HG03521 (cell line): ENCODE measurements around the gene CDC42EP4.

Source experiments
- ATAC-seq: cut with Tn5 transposase; IDR thresholded peaks from one replicate; pipeline ENCODE4 v1.9.1; 2021; ENCODE audit warnings: mild to moderate bottlenecking, moderate library complexity; ENCODE audit not compliant: unreplicated experiment

CDC42EP4 gene

GRCh38 chr17:73261952-73262675, 49.7 kb downstream of the CDC42EP4 start:
- no peak for ATAC-seq

- no peak for ATAC-seq
Observed at GRCh38 chr17:73261617-73261951, 50.2 kb downstream of the CDC42EP4 start, which contains the start of gene CPSF4L. Gene CPSF4L (minus strand): TSS chr17:73261880. CDS start chr17:73261818, 62 bp downstream.

DNA sequence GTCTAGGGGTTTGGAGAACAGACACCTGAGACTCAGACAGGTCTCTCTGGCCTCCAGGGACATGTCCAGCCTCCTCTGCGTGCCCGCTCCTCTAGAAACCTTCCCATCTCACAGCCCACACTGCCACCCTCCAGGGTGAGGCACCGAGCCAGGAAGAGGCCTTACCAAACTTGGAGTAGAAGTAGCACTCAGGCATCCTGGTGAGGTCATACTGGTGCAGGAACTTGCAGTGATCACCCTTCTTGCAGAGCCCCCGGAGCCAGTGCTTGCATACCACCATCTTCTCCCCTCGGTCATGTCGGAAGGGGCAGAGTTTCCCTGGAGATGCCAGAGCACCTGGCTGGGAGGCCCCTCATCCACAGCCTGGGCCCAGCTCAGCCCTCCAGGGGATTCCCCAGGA, 54.3 kb downstream of the CDC42EP4 start:
- no peak for ATAC-seq

DNA sequence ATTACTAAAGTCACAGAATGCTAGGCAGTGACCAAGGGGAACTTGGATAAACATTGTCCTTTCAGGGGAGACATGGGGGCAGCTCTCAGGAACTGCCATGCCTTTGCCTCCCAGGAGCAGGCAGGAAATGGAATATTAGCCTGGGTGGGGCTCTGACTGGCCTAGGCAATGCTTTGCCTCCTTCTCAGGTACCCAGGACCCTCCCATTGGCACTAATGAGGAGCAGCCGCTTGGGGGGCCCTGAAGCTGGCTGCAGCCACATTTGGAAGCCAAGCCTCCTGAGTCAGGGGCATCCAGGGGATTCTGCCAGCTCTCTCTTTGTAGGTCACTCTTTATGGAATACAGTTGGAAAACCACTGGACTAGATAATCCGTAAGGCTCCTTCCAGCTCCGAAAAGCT, 55.6 kb downstream of the CDC42EP4 start:
- no peak for ATAC-seq

DNA sequence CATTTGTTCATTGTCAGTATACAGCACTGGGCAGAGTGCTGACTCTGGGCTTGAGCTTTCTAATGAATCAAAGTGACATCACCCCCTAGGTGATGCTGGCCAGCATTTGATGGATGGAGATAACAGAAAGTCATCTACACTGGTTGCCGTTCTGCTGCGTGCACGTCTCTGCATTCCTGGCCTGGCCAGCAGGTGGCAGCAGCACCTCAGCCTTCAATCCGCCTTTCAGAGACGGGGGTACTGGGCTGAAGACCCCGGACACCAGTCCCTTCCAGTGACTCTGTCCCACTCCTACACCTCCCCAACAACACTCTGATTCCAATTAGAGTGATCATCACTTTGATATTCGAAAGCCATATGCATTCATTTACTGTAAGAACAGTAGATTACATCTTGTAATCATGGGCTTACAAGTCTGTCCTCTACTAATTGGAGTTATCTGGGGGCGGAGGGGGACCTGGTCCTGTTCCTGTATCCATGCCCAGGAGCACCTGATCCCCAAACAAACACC, 56.1 kb downstream of the CDC42EP4 start:
- no peak for ATAC-seq

DNA sequence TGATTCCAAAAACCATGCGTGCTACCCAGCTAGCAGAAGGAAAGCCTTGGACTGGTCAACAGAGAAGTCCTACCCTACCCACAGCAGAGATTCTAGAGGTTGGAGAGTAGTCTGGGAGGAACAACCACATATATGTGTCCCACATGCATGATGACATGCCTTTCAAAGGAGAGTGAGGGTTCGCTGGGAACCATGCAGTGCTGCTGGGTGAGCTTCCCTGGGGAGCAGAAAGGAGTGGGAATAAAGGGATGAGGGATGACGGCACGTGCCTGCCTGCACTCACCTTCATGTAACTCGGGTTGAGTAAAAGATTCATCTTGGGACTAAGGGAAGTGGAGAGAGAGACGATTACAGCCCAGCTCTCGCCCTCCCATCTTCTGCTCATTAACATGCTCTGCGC, 59.9 kb downstream of the CDC42EP4 start:
- no peak for ATAC-seq

DNA sequence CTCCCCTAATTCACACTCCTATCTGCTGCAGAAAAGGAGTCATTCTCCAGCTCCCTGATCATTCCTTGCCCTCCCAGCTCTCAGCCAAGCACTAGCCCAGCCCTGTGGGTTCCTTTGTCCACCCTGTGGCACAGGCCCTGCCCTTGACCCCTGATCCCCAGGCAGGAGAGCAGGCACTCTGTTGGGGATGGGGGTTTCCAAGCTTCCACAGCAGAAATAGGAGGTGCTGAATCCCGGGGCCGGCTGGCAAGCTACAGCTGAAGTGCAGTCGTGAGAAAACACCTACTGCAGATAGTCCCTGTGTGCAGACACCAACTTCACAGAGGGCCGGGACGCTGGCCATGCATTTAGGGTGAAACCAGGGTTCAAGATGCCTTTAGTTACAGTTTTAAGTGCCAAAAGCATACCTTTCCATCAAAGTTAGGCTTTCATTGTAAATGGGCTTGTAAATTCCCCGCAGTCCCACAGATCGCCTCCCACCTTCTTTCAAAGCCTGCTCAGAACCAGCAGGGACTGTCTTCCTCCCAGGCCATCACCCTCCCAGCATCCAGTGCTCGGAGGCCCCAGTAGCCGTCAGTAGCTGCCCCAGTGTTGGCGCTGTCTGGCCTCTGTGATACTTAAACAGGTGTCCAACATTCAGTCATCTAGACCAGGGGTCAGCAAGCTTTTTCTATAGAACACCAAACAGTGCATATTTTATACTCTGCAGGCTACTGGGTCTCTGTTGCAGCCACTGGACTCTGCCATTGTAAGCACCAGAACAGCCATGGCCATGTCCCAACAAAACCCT, 60.8 kb downstream of the CDC42EP4 start:
- ATAC-seq = no peak

DNA sequence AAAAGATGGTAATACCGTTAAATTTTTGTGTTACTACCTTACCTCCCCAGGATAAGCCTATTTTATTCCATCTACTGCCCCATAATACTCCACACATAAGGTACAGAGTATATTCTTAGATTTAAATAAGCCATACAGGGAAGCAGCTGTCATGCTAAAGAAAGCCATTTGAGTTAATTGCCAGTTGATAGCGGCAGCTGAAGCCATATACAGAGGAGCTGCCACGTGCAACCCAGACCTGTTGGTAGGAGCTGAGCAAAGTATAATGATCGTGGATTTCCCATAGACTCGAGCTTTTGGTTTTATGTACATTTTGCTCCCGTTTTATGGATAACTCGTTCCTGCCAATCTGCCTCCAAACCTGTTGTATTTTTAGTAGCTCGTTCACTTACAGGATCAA, 62.1 kb downstream of the CDC42EP4 start:
- ATAC-seq = no peak

GRCh38 chr17:73248532-73248931, 63.3 kb downstream of the CDC42EP4 start:
- ATAC-seq = no peak

DNA sequence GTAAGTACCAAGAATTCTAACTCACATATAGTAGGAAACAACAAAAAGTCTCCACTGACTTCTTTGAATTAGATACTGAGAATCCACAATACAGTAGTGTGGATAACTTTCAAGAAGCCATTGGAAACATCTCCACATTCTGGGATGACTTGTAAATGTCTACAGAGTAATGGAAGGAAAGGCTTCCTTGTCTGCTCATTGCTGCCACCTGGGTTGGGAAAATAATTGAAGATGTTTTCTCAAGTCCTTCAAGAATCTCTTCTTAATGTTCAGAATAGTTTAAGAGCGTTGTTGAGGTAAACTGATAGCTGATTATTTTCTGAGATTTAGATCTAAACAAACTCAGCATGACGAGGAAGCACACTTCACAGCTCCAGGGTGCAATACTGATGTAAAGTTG, 64.1 kb downstream of the CDC42EP4 start:
- no peak for ATAC-seq

DNA sequence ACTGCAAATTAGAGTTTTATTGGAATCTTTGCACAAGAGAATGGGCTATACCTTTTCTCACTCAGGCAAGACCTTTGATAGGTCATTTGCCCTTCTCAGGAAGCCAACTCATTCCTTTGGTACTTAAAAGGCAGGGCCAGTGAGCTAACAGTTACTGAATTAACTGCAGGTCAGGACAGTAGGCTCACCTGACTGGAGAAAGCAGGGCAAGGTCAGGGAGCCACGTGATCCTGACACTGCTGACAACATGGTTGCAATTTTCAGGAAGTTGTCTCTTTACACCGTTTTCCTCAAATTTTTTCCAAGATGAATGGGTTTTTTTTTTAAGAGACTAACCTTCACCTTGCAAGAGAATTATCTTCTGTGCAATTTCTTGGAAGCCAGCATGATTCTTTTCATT, 71.2 kb downstream of the CDC42EP4 start:
- no peak for ATAC-seq

GRCh38 chr17:73237714-73238113, 74.1 kb downstream of the CDC42EP4 start:
- ATAC-seq = no peak

DNA sequence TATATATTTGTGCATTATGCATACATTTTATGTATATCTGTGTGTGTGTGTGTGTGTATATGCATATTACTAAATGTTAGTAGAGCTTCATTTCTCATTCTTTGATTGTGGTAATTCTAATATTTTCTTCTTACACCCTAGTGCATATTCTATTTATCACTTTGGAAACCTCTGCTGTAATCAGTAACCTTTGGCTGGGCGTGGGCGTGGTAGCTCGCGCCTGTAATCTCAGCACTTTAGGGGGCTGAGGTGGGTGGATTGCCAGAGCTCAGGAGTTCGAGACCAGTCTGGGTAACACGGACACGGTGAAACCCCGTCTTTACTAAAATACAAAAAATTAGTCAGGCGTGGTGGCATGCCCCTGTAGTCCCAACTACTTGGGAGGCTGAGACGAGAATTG, 77.1 kb downstream of the CDC42EP4 start:
- ATAC-seq = no peak
